Keratinocyte (primary cell): ENCODE data around the gene RAD9A. TPM values are rescaled to one million over a fixed set of nuclear protein-coding genes. Genes with fewer than 3 reads are reported as not detected.

Source experiments
- DNase-seq: peaks from one replicate; pipeline ENCODE4 v3.0.0-alpha.2; 2011; ENCODE audit warnings: low read depth, missing footprints, low spot score
- FAIRE-seq: peaks from 2 replicates; lab custom pipeline; 2011; peaks lifted over from hg19 to GRCh38; lab: Jason Lieb, UNC
- H2AFZ ChIP-seq: 2 replicates; pipeline ENCODE4 v1.6.0; 2012; ENCODE audit warnings: low read length, control low read depth, inconsistent platforms; ENCODE audit not compliant: control insufficient read depth
- H3K27ac ChIP-seq: 2 replicates; pipeline ENCODE4 v1.5.1; 2011; ENCODE audit warnings: low read length; ENCODE audit not compliant: control insufficient read depth, insufficient read depth
- H3K27me3 ChIP-seq: 3 replicates; pipeline ENCODE4 v1.6.0; 2011; ENCODE audit warnings: low read length; ENCODE audit not compliant: control insufficient read depth, insufficient read depth; ENCODE audit errors: extremely low read depth
- H3K36me3 ChIP-seq, 2 experiments: 2 replicates in 1 of 2; 3 replicates in 1 of 2; pipeline ENCODE4 v1.5.1; 2011; ENCODE audit warnings: low read length in 2 of 2, mild to moderate bottlenecking in 1 of 2; ENCODE audit not compliant: control insufficient read depth in 2 of 2, insufficient read depth in 2 of 2; ENCODE audit errors: extremely low read depth in 1 of 2
- H3K4me1 ChIP-seq: 3 replicates; pipeline ENCODE4 v1.5.1; 2011; ENCODE audit warnings: low read length; ENCODE audit not compliant: control insufficient read depth, insufficient read depth; ENCODE audit errors: extremely low read depth
- H3K4me2 ChIP-seq: 3 replicates; pipeline ENCODE4 v1.6.0; 2011; ENCODE audit warnings: low read depth, low read length; ENCODE audit not compliant: control insufficient read depth, insufficient read depth; ENCODE audit errors: extremely low read depth
- H3K4me3 ChIP-seq, 3 experiments: fragments of 200-600 bp in 1 of 3; sonication (generic) in 1 of 3; 2 replicates in 2 of 3; 3 replicates in 1 of 3; pipeline ENCODE4 v1.5.1; 2011 to 2016; ENCODE audit warnings: low read length in 3 of 3, mild to moderate bottlenecking in 3 of 3, control low read depth in 2 of 3, inconsistent platforms in 1 of 3, low read depth in 1 of 3, mixed read lengths in 1 of 3, mixed run types in 1 of 3, moderate library complexity in 1 of 3; ENCODE audit not compliant: control insufficient read depth in 2 of 3, insufficient read depth in 2 of 3; ENCODE audit errors: extremely low read depth in 1 of 3
- H3K79me2 ChIP-seq: 2 replicates; pipeline ENCODE4 v1.6.0; 2012; ENCODE audit warnings: low read length; ENCODE audit not compliant: control insufficient read depth, insufficient read depth
- H3K9ac ChIP-seq: 3 replicates; pipeline ENCODE4 v1.6.0; 2011; ENCODE audit warnings: low read length; ENCODE audit not compliant: control insufficient read depth, insufficient read depth; ENCODE audit errors: extremely low read depth
- H3K9me1 ChIP-seq: 3 replicates; pipeline ENCODE4 v1.6.0; 2011; ENCODE audit warnings: low read length; ENCODE audit not compliant: control insufficient read depth, insufficient read depth; ENCODE audit errors: extremely low read depth
- H3K9me3 ChIP-seq: 2 replicates; pipeline ENCODE4 v1.5.1; 2012; ENCODE audit warnings: low read depth, low read length; ENCODE audit not compliant: control insufficient read depth
- H4K20me1 ChIP-seq: 3 replicates; pipeline ENCODE4 v1.6.0; 2011; ENCODE audit warnings: low read length; ENCODE audit not compliant: control insufficient read depth, insufficient read depth; ENCODE audit errors: extremely low read depth
- CTCF ChIP-seq, 3 experiments: IDR thresholded peaks in 1 of 3; conservative IDR thresholded peaks in 1 of 3; optimal IDR thresholded peaks in 1 of 3; 2 replicates in 2 of 3; 3 replicates in 1 of 3; pipeline versions ENCODE3 to v1.5.1; 2011; ENCODE audit warnings: low read length in 3 of 3, mild to moderate bottlenecking in 3 of 3, moderate library complexity in 2 of 3, control low read depth in 1 of 3, inconsistent platforms in 1 of 3; ENCODE audit not compliant: insufficient read depth in 2 of 3; ENCODE audit errors: extremely low read depth in 1 of 3
- EZH2 ChIP-seq: IDR thresholded peaks from one replicate; pipeline ENCODE4 v1.6.1; 2012; ENCODE audit warnings: inconsistent platforms, mild to moderate bottlenecking, low read length, moderate library complexity
- dilution Hi-C: fragments of 300-500 bp; cut with MboI; formaldehyde crosslinking; loops from one replicate; pipeline ENCODE4 v1.7.0; 2020; ENCODE audit warnings: low sequenced_read_pairs; ENCODE audit not compliant: extremely low pct_ligation_motif_present
- polyA plus RNA-seq, 5 experiments: library from polyadenylated mRNA; depleted of rRNA in 3 of 5; stranded (reverse) in 3 of 5; stranded (forward) in 1 of 5; unstranded in 1 of 5; fragments of >200 nt; gene quantifications; 1 replicate in 1 of 5; 2 replicates in 3 of 5; 3 replicates in 1 of 5; pipeline versions ENCODE4 v1.2.1 to v1.2.3, GENCODE V29; 2011 to 2012; ENCODE audit warnings: missing spikeins in 2 of 5, low read depth in 1 of 5, low replicate concordance in 1 of 5

Gene RAD9A
- polyA plus RNA-seq, 1 donor (not counting 4 experiments of a cell fraction or from before 2014, with no cell fraction given), result 5.7 TPM

- H3K4me2 ChIP-seq, result no peak overlapping the region
- no peak overlapping the region for H2AFZ ChIP-seq
- H3K9ac ChIP-seq, result no peak overlapping the region
- no peak for FAIRE-seq
- H4K20me1 ChIP-seq, result peaks cover 2% of the 10 kb centered on the region
- no peak for TF ChIP-seq CTCF (optimal IDR thresholded peaks at IDR 0.05 in 1 of 3, IDR thresholded peaks at IDR 0.05 in 1 of 3, conservative IDR thresholded peaks at IDR 0.05 in 1 of 3; ENCODE audit: extremely low read depth in 1 of 3, insufficient read depth in 2 of 3, low read length in 3 of 3)
- no peak for TF ChIP-seq EZH2
- no peaks in the 10 kb centered on the region for H3K27me3 ChIP-seq
- no peak overlapping the region for H3K27ac ChIP-seq
- peaks cover 27% of the 10 kb centered on the region for H3K79me2 ChIP-seq
- no peak for DNase-seq
- peaks cover 15% of the 10 kb centered on the region for H3K4me1 ChIP-seq
- H3K9me3 ChIP-seq, result no peaks in the 10 kb centered on the region
- H3K36me3 ChIP-seq, result peaks cover 31 to 40% of the 10 kb centered on the region in 2 experiments
- dilution Hi-C loops, result no loop called here
- no peak overlapping the region for H3K4me3 ChIP-seq
- H3K9me1 ChIP-seq, result no peaks in the 10 kb centered on the region
These were observed 41.0 kb downstream of the RAD9A start for GRCh38 chr11:67432655-67433349.

- H3K27ac ChIP-seq, result no peak overlapping the region
- H3K27me3 ChIP-seq, result no peaks in the 10 kb centered on the region
- TF ChIP-seq EZH2 (no peak), CTCF (optimal IDR thresholded peaks at IDR 0.05 in 1 of 3, IDR thresholded peaks at IDR 0.05 in 1 of 3, conservative IDR thresholded peaks at IDR 0.05 in 1 of 3; ENCODE audit: extremely low read depth in 1 of 3, insufficient read depth in 2 of 3, low read length in 3 of 3) (no peak)
- no peaks in the 10 kb centered on the region for H3K9me3 ChIP-seq
- H3K36me3 ChIP-seq, result peaks cover 33 to 40% of the 10 kb centered on the region in 2 experiments
- H2AFZ ChIP-seq, result no peak overlapping the region
- dilution Hi-C loops, result no loop called here
- DNase-seq, result no peak
- H4K20me1 ChIP-seq, result peaks cover 2% of the 10 kb centered on the region
- no peak overlapping the region for H3K4me2 ChIP-seq
- H3K9ac ChIP-seq, result no peak overlapping the region
- FAIRE-seq, result no peak
- H3K9me1 ChIP-seq, result no peaks in the 10 kb centered on the region
- H3K4me1 ChIP-seq, result peaks cover 14% of the 10 kb centered on the region
- peaks cover 23% of the 10 kb centered on the region for H3K79me2 ChIP-seq
- H3K4me3 ChIP-seq, result no peak overlapping the region
These were observed 42.0 kb downstream of the RAD9A start for GRCh38 chr11:67433536-67434394.
